Mucosa of stomach (tissue), 1 donor: ENCODE results near the gene ZSWIM6.
"Not testable (repeated sequence)": the region's sequence is repeated elsewhere in the genome, so short reads cannot be mapped to it uniquely, and the experiment has no call there.

Experiments
- H3K27me3 ChIP-seq: one replicate; pipeline ENCODE4 v1.7.0; 2013; ENCODE audit warnings: mild to moderate bottlenecking, low read length; ENCODE audit not compliant: control insufficient read depth, insufficient read depth
- H3K36me3 ChIP-seq: one replicate; pipeline ENCODE4 v1.7.0; 2013; ENCODE audit warnings: low read length; ENCODE audit not compliant: control insufficient read depth, insufficient read depth
- H3K4me1 ChIP-seq: one replicate; pipeline ENCODE4 v1.7.0; 2013; ENCODE audit warnings: mild to moderate bottlenecking, low read length; ENCODE audit not compliant: control insufficient read depth, insufficient read depth
- H3K4me3 ChIP-seq: one replicate; pipeline ENCODE4 v1.7.0; 2013; ENCODE audit warnings: low read length
- H3K9ac ChIP-seq: one replicate; pipeline ENCODE4 v1.7.0; 2013; ENCODE audit warnings: mild to moderate bottlenecking, low read length, moderate library complexity
- H3K9me3 ChIP-seq: one replicate; pipeline ENCODE4 v1.7.0; 2013; ENCODE audit warnings: mild to moderate bottlenecking, low read length, moderate library complexity; ENCODE audit not compliant: control insufficient read depth
- donor health status: Pancreatic carcinoma.

Gene ZSWIM6

DNA sequence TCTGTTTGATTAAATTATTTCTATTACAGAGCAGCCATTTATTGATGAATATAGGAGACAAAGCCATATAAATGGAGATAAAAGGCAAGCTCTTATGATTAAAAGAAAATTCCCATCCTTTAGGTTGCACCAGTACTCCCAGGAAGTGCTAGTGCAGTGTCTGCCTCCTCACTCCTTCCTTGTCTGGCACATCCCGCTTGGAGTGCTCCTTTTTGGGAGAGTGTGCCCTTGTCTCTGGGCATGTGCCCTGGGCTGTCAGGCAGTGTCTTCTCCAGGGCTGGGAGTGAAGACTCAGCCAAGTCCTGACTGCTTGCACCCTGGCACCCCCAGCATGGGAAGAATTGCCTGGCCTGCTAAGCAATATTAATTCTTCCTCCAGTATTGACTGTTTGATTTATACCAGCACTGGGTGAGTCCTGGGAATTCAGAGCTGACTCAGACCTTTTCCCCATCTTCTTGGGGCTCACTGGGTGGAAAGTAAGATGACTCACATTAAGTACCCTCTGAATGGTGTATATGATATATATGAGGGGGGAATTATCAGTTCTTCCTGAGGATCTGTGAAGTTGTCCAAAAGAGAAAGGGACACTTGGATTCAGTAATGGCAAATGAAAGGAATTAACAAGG, 62.1 kb downstream of the ZSWIM6 start:
- H3K9ac ChIP-seq: no peak overlapping the region
- no peak overlapping the region for H3K4me3 ChIP-seq
- H3K9me3 ChIP-seq: no peaks in the 10 kb centered on the region
- no peaks in the 10 kb centered on the region for H3K36me3 ChIP-seq
- H3K27me3 ChIP-seq: no peaks in the 10 kb centered on the region
- peaks cover 8% of the 10 kb centered on the region for H3K4me1 ChIP-seq

DNA sequence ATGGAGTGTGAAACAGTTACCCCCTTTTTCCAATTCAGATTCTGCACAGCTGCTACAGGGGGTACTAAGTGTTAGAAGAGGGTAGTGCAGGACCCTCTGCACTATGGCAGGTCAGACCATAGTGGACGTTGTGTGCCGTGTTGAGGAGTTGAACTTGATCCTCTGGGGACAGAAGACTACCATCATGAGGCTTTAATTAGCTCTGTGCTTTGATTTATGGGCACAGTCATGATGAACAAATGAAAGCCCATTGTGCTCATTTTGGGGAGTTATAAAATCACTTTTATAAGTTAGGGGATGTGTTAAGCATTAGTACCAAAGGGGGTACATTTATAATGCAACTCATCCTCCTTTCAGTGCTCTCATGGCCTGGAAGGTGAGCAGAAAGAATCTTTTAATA, 62.7 kb downstream of the ZSWIM6 start:
- Histone ChIP-seq H3K4me3 (no peak overlapping the region), H3K4me1 (peaks cover 8% of the 10 kb centered on the region), H3K27me3 (no peaks in the 10 kb centered on the region), H3K36me3 (no peaks in the 10 kb centered on the region), H3K9me3 (no peaks in the 10 kb centered on the region), H3K9ac (no peak overlapping the region)

DNA sequence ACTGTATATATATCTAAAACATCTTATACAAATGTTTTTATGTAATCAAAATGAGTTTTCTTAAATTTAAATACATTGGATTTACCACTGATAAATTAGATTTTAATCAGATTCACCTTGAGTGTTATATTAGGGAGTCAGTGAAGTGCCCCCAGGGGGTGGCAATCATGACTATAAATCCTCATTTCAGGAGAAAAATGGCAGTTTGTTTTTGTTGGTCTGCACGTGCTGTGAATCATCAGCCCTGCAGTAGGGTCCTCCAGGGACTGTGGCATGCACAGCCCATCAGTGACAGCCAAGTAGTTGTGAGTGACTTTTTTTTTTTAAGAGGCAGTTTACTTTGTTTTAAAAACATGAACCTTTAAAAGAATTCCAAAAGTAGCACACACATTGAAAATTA, 65.2 kb downstream of the ZSWIM6 start:
- Histone ChIP-seq H3K4me1 (peaks cover 8% of the 10 kb centered on the region), H3K27me3 (no peaks in the 10 kb centered on the region), H3K9ac (no peak overlapping the region), H3K4me3 (no peak overlapping the region), H3K36me3 (no peaks in the 10 kb centered on the region), H3K9me3 (no peaks in the 10 kb centered on the region)

DNA sequence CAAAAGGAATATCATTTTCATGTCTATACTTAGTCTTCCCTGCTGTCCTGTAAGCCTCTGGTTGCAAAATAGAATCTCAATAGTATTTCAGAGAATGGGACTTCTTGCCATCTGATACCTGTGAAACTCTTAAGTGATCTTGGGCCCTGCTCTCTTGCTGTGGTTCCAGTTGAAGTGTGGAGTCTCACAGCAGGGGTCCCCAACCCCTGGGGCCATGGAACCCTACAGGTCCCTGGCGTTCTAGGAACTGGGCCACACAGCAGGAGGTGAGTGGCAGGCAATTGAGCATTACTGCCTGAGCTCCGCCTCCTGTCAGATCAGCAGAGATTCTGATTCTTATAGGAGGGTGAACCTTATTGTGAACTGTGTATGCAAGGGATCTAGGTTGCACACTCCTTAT, 65.9 kb downstream of the ZSWIM6 start:
- no peak overlapping the region for H3K4me3 ChIP-seq
- H3K36me3 ChIP-seq: no peaks in the 10 kb centered on the region
- no peaks in the 10 kb centered on the region for H3K27me3 ChIP-seq
- no peak overlapping the region for H3K9ac ChIP-seq
- peaks cover 8% of the 10 kb centered on the region for H3K4me1 ChIP-seq
- no peaks in the 10 kb centered on the region for H3K9me3 ChIP-seq

DNA sequence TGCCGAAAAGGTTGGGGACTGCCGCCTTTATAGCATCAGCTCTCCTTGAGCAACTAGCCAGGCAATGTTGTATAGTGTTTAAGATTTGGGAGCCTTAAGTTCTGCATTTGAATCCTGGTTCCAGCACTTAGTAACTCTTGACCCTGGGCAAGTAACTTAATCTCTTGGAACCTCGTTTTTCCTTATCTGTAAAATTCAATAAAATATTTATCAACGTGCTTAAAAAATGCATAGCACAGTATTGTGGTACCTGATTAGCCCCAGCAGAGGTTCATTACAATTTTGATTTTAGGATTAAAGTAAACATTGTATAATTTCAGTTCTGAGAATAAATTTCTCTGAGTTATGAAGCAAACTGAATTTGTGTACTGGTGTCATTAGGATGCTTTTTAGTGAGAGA, 66.4 kb downstream of the ZSWIM6 start:
- Histone ChIP-seq H3K36me3 (no peaks in the 10 kb centered on the region), H3K4me1 (peaks cover 8% of the 10 kb centered on the region), H3K9ac (no peak overlapping the region), H3K4me3 (no peak overlapping the region), H3K27me3 (no peaks in the 10 kb centered on the region), H3K9me3 (no peaks in the 10 kb centered on the region)

DNA sequence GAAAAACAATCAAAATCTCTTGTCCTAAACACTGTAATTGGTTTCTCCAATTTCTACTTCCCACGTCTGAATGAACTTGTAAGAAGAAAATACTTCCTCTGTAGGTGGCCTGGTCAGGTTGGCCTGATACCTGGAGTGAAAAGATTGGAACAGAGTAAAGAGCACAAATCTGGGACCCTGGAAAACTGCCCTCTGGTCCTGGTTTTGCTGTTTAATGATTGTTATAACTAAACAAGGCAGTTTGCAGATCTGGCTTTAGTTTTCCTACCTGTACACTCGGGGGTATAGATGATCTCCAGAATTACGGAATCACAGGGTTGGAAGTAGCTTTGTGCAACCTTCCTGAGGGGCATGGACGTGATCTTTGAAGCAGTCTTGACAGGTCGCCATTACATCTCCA, 67.6 kb downstream of the ZSWIM6 start:
- Histone ChIP-seq H3K4me1 (no peaks in the 10 kb centered on the region), H3K9ac (no peak overlapping the region), H3K4me3 (no peak overlapping the region), H3K27me3 (no peaks in the 10 kb centered on the region), H3K36me3 (no peaks in the 10 kb centered on the region), H3K9me3 (no peaks in the 10 kb centered on the region)

DNA sequence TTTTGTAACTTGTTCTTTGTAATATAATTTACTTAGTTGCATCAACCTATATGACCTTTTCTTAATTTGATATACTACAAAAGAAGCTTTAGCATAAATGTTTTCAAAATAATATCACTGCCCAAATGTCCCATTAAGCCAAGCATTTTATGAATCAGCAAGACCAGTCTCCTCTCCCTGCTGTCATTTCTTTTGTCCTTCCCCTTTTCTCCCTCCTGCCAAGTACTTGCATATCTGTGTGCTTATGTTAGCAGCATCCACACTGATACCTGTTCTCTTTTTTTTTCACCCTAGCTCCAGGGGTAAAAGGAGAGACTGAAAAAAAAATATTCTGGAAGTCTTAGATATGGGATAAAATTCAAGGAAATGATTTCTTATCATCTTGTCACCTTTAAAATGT, 69.7 kb downstream of the ZSWIM6 start:
- Histone ChIP-seq H3K9ac (no peak overlapping the region), H3K27me3 (no peaks in the 10 kb centered on the region), H3K4me1 (no peaks in the 10 kb centered on the region), H3K9me3 (no peaks in the 10 kb centered on the region), H3K36me3 (no peaks in the 10 kb centered on the region), H3K4me3 (no peak overlapping the region)

DNA sequence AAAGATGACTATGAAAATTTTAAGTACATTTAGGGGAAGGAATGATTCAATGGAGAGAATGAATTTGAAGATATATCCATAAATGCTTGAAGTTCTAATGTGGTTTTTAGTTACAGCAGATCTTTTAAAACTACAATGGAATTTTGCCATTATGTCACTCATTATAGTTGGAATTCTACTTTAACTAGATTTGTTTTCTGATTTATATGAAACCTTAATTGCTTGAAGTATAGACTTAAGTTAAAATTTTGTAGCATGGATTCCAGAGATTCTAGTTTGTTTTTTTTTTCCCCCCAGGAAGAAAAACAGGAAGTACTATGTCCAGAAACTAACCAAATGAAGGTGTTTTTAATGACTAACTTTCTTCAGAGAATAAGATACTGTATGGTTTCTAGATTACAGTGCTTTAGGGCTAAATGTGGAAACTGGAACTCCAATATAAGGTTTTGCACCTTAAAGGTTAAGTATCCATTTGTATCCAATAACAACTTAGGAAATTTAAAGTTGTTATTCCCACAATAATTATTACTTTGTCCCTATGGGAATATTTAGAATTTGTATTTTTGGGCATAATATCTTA, 70.3 kb downstream of the ZSWIM6 start:
- Histone ChIP-seq H3K36me3 (no peaks in the 10 kb centered on the region), H3K9ac (no peak overlapping the region), H3K4me3 (no peak overlapping the region), H3K4me1 (no peaks in the 10 kb centered on the region), H3K27me3 (no peaks in the 10 kb centered on the region), H3K9me3 (no peaks in the 10 kb centered on the region)

DNA sequence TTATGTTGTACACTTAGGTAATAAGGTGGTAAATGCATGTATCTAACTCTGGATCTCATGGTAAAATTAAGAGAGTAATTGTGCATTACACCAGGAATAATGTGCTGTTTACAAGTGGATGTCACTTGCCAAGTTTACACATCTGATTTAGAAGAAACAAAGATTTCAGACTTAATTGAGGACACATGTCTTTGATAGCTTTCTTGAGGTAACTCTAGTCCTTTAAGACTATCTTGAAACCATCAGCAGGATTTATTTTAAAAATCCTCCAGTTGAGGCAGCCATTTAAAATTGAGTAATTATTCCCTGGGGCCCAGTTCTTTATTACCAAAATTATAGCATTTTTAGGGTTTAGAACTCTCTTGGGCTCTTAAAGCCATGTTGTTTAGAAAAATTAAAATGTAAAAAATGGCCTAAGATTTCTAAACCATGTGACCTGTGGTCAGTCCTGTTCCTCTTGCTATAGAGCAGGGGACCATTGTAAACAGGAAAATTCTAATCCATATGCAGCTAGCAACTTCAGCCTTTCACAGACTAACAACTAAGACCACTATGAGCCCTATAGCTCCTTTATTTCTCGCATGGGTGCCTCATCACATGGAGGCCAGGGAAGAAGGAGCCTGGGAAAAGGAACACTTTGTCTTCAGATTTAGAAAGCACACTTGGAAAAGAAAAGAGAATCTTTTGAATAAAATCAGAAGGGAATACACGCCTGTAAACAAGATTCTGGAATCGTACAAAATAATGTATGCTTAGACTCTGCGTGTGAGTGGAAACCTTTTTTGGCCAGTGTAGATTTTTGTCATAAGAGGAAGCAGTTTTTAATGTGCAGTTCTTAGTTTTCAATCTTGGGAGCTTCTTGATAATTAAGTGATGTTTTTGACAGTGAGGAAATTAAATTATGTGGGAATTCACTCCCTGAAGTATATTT, 71.2 kb downstream of the ZSWIM6 start:
- Histone ChIP-seq H3K4me3 (no peak overlapping the region), H3K9me3 (no peaks in the 10 kb centered on the region)

DNA sequence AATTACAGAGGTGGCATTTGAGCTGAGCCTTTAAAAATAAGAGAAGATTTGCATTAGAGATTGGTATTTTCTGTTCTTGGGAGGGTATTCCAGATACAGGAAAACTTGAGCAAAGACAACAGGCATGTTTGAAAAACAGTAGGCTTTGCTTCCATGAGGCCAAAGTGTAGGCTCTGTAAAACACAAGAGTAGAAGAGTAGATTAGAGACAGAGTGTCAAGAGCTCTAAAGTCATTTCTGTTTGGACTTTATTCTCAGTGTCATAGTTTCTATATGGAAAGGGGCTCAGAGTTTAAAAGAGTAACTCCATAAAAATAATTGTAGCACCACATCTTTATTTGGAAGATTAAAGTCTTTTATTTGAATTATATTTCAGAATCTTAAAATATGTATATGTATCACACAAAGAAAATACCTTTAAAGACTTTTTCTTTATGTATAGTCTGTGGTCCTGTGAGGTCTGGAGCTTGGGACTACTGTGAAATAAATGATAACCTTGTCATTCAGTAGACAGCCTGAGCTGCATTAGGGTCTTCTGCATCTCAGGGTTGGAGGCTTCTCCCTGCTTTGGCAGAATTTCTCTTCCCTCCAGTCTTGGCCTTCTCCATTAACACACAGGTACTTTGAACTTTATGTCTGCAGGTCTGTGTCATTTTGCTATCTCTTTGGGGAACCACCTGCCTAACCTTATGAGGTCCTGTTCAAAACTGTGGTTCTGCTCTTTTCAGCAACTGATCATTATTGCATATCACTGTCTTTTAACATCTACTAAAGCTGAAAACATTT, 73.6 kb downstream of the ZSWIM6 start:
- no peak overlapping the region for H3K4me3 ChIP-seq
- peaks cover 10% of the 10 kb centered on the region for H3K4me1 ChIP-seq
- H3K36me3 ChIP-seq: no peaks in the 10 kb centered on the region
- no peaks in the 10 kb centered on the region for H3K9me3 ChIP-seq
- no peak overlapping the region for H3K9ac ChIP-seq
- no peaks in the 10 kb centered on the region for H3K27me3 ChIP-seq

More for the DNA sequence above, 71.2 kb downstream of the ZSWIM6 start:
- no peaks in the 10 kb centered on the region for H3K4me1 ChIP-seq
- no peaks in the 10 kb centered on the region for H3K36me3 ChIP-seq
- H3K9ac ChIP-seq: no peak overlapping the region
- H3K27me3 ChIP-seq: no peaks in the 10 kb centered on the region

DNA sequence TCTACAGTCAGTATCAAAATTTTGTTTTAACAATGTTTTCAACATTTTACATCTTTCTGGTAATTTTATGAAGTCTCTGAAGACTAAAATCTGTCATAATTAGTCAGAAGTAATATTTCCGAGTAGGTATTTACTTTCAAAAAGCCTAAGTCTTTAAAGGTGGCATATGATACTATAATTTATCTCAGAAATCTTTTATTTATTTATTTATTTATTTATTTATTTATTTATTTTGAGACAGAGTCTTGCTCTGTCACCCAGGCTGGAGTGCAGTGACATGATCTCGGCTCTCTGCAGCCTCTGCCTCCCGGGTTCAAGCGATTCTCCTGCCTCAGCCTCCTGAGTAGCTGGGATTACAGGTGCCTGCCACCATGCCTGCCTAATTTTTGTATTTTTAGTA, 74.4 kb downstream of the ZSWIM6 start:
- H3K9ac ChIP-seq, H3K4me3 ChIP-seq, H3K9me3 ChIP-seq, H3K27me3 ChIP-seq, H3K4me1 ChIP-seq, H3K36me3 ChIP-seq: not testable (repeated sequence)
